ENCODE data around the gene SLC28A1. TPM values are rescaled to one million over a fixed set of nuclear protein-coding genes. Genes with fewer than 3 reads are reported as not detected.

Gene SLC28A1
- total and polyA plus RNA-seq, 4 donors = 0.09 to 39.7 (median 18.3) TPM

DNA sequence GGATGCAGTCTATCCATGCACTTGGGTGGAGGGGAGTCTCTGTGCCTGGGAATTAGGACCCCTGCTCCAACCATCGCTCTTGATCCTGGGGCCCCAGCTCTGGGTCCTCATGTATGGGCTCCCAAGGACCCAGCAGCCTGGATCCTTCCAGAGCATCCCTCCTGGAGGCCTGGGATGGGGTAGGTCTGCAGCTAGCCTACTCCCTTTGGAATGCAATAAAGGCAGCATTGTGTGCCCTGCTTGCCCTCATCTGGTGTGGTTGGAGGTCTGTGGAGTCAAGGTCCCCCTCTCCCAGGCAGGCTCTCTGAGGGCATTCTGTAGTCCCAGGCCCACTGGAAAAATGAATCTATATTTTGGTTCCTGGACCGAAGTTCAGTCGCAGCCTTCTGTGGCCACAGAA, 15.0 kb upstream of the SLC28A1 start:
- Histone ChIP-seq H3K9me3 (ENCODE audit: control insufficient read depth in 4 of 4, low read length in 3 of 4) (no peaks in the 10 kb centered on the region), H3K36me3 (ENCODE audit: control insufficient read depth in 4 of 4, insufficient read depth in 3 of 4, low read depth in 1 of 4, low read length in 3 of 4) (no peaks in the 10 kb centered on the region), H3K4me3 (ENCODE audit: low read depth in 1 of 3, low read length in 3 of 3) (no peak overlapping the region), H3K27ac (ENCODE audit: low read depth in 1 of 2, low read length in 2 of 2) (no peak overlapping the region), H3K27me3 (ENCODE audit: control insufficient read depth in 4 of 4, insufficient read depth in 4 of 4, low read length in 3 of 4) (no peaks in the 10 kb centered on the region), H3K4me1 (ENCODE audit: control insufficient read depth in 4 of 4, insufficient read depth in 4 of 4, low read length in 3 of 4) (peaks cover 0 to 5% (median 3%) of the 10 kb centered on the region in 4 donors), H3K9ac (ENCODE audit: low read depth in 1 of 2, low read length in 2 of 2) (no peak overlapping the region)
- WGBS = 91% methylated on average over 3 of the region's 3 CpGs
- TF ChIP-seq HNF4G (IDR thresholded peaks at IDR 0.05) (no peak), GABPA (IDR thresholded peaks at IDR 0.05 in 1 of 2, conservative IDR thresholded peaks at IDR 0.05 in 1 of 2) (no peak), TAF1 (conservative IDR thresholded peaks at IDR 0.05) (no peak)
- TF ChIP-seq, protein P1, sequence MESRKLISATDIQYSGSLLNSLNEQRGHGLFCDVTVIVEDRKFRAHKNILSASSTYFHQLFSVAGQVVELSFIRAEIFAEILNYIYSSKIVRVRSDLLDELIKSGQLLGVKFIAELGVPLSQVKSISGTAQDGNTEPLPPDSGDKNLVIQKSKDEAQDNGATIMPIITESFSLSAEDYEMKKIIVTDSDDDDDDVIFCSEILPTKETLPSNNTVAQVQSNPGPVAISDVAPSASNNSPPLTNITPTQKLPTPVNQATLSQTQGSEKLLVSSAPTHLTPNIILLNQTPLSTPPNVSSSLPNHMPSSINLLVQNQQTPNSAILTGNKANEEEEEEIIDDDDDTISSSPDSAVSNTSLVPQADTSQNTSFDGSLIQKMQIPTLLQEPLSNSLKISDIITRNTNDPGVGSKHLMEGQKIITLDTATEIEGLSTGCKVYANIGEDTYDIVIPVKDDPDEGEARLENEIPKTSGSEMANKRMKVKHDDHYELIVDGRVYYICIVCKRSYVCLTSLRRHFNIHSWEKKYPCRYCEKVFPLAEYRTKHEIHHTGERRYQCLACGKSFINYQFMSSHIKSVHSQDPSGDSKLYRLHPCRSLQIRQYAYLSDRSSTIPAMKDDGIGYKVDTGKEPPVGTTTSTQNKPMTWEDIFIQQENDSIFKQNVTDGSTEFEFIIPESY (IDR thresholded peaks at IDR 0.05) = no peak
- no peak for DNase-seq (ENCODE audit: low spot score)

DNA sequence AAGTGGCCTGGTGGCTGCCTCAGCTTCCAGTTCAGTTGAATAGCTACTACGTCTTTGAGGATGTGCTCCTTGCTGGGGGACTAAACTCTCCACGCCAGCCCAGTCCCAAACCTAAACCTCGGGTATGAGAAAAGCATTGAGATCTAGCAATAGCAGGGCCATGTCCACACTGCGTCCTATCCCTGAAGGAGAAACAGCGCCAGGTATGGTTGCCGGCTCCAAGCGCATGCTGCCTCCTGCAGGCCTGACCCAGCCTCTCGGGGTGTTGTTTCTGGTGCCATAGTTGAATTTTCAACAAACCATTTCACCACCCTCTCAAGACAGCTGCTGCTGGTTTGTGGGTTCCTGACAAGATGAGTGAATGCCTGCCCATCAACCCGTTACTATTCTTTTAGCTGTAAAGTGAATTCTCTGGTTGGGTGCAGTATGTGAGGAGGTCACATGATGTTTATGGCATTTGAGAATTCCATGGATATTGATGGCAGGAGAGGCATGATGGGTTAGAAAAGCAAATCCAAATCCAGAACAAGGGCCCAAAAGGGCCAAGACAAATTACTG, 13.0 kb upstream of the SLC28A1 start:
- Histone ChIP-seq H3K4me1 (ENCODE audit: control insufficient read depth in 4 of 4, insufficient read depth in 4 of 4, low read length in 3 of 4) (peaks cover 0 to 6% (median 4%) of the 10 kb centered on the region in 4 donors), H3K4me3 (ENCODE audit: low read depth in 1 of 3, low read length in 3 of 3) (no peak overlapping the region), H3K9ac (ENCODE audit: low read depth in 1 of 2, low read length in 2 of 2) (no peak overlapping the region), H3K9me3 (ENCODE audit: control insufficient read depth in 4 of 4, low read length in 3 of 4) (no peaks in the 10 kb centered on the region), H3K36me3 (ENCODE audit: control insufficient read depth in 4 of 4, insufficient read depth in 3 of 4, low read depth in 1 of 4, low read length in 3 of 4) (no peaks in the 10 kb centered on the region), H3K27ac (ENCODE audit: low read depth in 1 of 2, low read length in 2 of 2) (no peak overlapping the region), H3K27me3 (ENCODE audit: control insufficient read depth in 4 of 4, insufficient read depth in 4 of 4, low read length in 3 of 4) (no peaks in the 10 kb centered on the region)
- WGBS = 94% methylated on average over 9 of the region's 9 CpGs
- no peak for DNase-seq (ENCODE audit: low spot score)
- TF ChIP-seq RAD21 (IDR thresholded peaks at IDR 0.05) (peak; percentile 25 to 52), YY1 (IDR thresholded peaks at IDR 0.05) (no peak), HNF4G (IDR thresholded peaks at IDR 0.05) (no peak), EGR1 (IDR thresholded peaks at IDR 0.05; ENCODE audit: low read depth in 2 of 2) (no peak), SP1 (IDR thresholded peaks at IDR 0.05) (no peak), GABPA (IDR thresholded peaks at IDR 0.05 in 1 of 2, conservative IDR thresholded peaks at IDR 0.05 in 1 of 2) (no peak)
- TF ChIP-seq, protein P1 (IDR thresholded peaks at IDR 0.05) = no peak

- H3K36me3 ChIP-seq (ENCODE audit: control insufficient read depth in 4 of 4, insufficient read depth in 3 of 4, low read depth in 1 of 4, low read length in 3 of 4) = no peaks in the 10 kb centered on the region
- 96% methylated on average over 17 of the region's 17 CpGs for WGBS
- no peak for TF ChIP-seq JUND (IDR thresholded peaks at IDR 0.05)
- no peak for TF ChIP-seq GABPA (IDR thresholded peaks at IDR 0.05 in 1 of 2, conservative IDR thresholded peaks at IDR 0.05 in 1 of 2)
- no peak for TF ChIP-seq HNF4A (conservative IDR thresholded peaks at IDR 0.05)
- TF ChIP-seq RAD21 (IDR thresholded peaks at IDR 0.05) = no peak
- TF ChIP-seq RXRA (IDR thresholded peaks at IDR 0.05) = no peak
- no peak for TF ChIP-seq ATF3 (IDR thresholded peaks at IDR 0.05)
- TF ChIP-seq, protein P1 (IDR thresholded peaks at IDR 0.05) = no peak
- TF ChIP-seq YY1 (IDR thresholded peaks at IDR 0.05) = no peak
- no peak for TF ChIP-seq REST (IDR thresholded peaks at IDR 0.05)
- no peak for TF ChIP-seq FOXA2 (IDR thresholded peaks at IDR 0.05)
- TF ChIP-seq MAX (IDR thresholded peaks at IDR 0.05) = no peak
Measured at GRCh38 chr15:84872009-84872910, 12.2 kb upstream of the SLC28A1 start.

More at GRCh38 chr15:84872009-84872910, 12.2 kb upstream of the SLC28A1 start:
- Histone ChIP-seq H3K4me1 (ENCODE audit: control insufficient read depth in 4 of 4, insufficient read depth in 4 of 4, low read length in 3 of 4) (peaks cover 0 to 6% (median 4%) of the 10 kb centered on the region in 4 donors), H3K27me3 (ENCODE audit: control insufficient read depth in 4 of 4, insufficient read depth in 4 of 4, low read length in 3 of 4) (no peaks in the 10 kb centered on the region), H3K4me3 (ENCODE audit: low read depth in 1 of 3, low read length in 3 of 3) (no peak overlapping the region), H3K9ac (ENCODE audit: low read depth in 1 of 2, low read length in 2 of 2) (no peak overlapping the region), H3K27ac (ENCODE audit: low read depth in 1 of 2, low read length in 2 of 2) (no peak overlapping the region), H3K9me3 (ENCODE audit: control insufficient read depth in 4 of 4, low read length in 3 of 4) (no peaks in the 10 kb centered on the region)
- DNase-seq (ENCODE audit: low spot score) = no peak
